Activated T-helper 2 cell treated with anti-CD3 and anti-CD28 coated beads, Interferon-gamma antibody, Interleukin-2, Interleukin-4, amounts not matched to agents 10 μg/mL and 5 μg/mL and 100 μg/mL, durations not matched to agents 14 hours and 24 hours and 36 hours (primary cell): ENCODE data around the gene SORCS2. TPM values are rescaled to one million over a fixed set of nuclear protein-coding genes. Genes with fewer than 3 reads are reported as not detected.

Experiments
- DNase-seq: peaks from one replicate; pipeline ENCODE4 v3.0.0; 2021; ENCODE audit warnings: low spot score
- H3K27ac Mint-ChIP-seq: one replicate; pipeline ENCODE4 v1.8.0; 2021; ENCODE audit warnings: mixed read lengths
- H3K27me3 Mint-ChIP-seq: one replicate; pipeline ENCODE4 v1.8.0; 2021; ENCODE audit warnings: low read depth, mixed read lengths
- H3K36me3 Mint-ChIP-seq: one replicate; pipeline ENCODE4 v1.8.0; 2021; ENCODE audit warnings: low read depth, mixed read lengths
- H3K4me1 Mint-ChIP-seq: one replicate; pipeline ENCODE4 v1.8.0; 2021; ENCODE audit warnings: low read depth, mixed read lengths
- H3K4me3 Mint-ChIP-seq: one replicate; pipeline ENCODE4 v1.8.0; 2021; ENCODE audit warnings: low read depth, mild to moderate bottlenecking, moderate library complexity, mixed read lengths
- H3K9me3 Mint-ChIP-seq: one replicate; pipeline ENCODE4 v1.8.0; 2021; ENCODE audit warnings: mixed read lengths
- intact Hi-C: fragments of 100-400 bp; cut with micrococcal nuclease; formaldehyde crosslinking; loops from one replicate; pipeline ENCODE4 v1.15.1; 2023
- total RNA-seq: library from RNA; stranded (reverse); gene quantifications from 2 replicates; pipeline ENCODE4 v1.2.3, GENCODE V29; 2022

Gene SORCS2
- total RNA-seq, 1 donor from 2014 or later: 0.02 TPM

DNA sequence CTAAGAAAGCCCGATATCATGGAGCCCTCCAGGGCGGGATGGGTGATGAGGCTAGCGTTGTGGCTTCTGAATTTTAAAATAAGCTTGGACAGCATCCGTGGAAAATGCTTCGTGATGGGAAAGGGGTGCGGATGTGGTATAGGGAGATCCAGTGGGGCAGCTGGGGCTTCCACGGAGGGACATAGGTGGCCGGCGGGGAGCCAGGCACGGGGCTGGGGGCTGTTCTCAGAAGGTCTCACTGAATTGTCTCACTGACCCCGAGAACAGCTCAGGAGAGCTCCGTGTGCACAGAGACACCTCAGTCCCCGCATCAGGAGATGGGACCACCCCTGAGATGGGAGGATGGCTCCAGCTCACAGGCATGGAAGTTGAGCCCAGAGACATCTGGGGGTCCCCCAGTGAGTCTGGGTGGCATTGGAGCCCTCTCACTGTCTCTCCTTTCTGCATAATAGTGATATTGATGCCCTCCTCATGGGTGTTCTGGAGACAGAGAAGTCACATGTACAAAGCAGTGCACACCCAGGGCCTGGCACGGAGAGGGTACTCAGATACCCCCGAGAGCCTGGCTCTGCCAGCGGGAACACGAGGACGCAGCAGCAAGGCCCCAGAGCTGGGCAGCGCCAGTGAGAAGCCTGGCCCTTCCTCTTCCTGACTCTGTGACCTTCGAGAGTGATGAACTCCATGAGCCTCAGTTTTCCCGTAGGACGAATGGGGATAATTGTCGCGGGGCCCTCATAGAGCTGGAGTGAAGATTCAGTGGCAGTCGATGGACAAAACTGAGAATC, 313.0 kb downstream of the SORCS2 start:
- DNase-seq: no peak
- Mint-ChIP-seq H3K9me3 (no peaks in the 10 kb centered on the region), H3K36me3 (no peaks in the 10 kb centered on the region), H3K27ac (no peak overlapping the region), H3K4me1 (peaks cover 2% of the 10 kb centered on the region), H3K4me3 (no peak overlapping the region), H3K27me3 (peaks cover 9% of the 10 kb centered on the region)
- intact Hi-C loops: no loop called here

DNA sequence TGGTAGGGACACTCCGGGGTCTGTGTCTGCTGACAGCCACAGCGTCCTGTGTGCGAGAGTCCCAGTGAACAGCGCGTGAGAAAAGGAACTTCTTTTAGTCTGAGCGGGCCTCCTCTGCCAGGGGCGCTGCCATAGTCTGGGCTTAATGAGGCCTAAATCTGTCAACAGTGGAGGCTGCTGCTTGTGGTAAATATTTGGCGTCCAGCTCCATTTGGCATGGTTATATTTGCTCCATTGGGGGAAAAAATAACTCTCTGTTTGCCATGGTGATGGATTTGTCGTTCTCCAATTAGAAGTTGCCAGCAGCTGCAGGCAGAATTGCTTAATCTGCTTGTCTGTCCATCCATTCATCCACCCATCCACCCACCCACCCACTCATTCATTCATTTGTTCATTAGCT, 313.8 kb downstream of the SORCS2 start:
- H3K27me3 Mint-ChIP-seq: peaks cover 13% of the 10 kb centered on the region
- H3K4me1 Mint-ChIP-seq: peaks cover 2% of the 10 kb centered on the region
- no peak overlapping the region for H3K4me3 Mint-ChIP-seq
- no peaks in the 10 kb centered on the region for H3K9me3 Mint-ChIP-seq
- no peak for DNase-seq
- H3K36me3 Mint-ChIP-seq: no peaks in the 10 kb centered on the region
- no peak overlapping the region for H3K27ac Mint-ChIP-seq
- intact Hi-C loops: no loop called here

DNA sequence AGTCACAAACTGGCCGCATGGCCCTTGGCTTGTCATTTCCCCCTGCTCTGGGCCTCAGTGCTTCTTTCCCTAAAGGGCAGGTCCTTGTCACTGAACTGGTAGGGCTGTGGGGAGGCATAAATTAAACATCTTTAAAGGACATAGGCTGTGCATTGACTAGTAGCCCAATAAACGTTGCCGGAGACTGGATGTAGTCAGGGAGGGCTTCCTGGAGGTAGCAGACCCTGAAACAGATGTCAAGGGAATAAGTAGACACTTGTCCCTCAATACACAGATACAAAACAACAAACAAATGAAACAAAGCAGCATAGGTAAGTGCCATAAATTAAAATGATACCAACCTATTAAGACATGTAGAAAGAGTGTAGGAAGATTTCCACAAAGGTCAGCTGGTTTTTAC, 314.2 kb downstream of the SORCS2 start:
- no peaks in the 10 kb centered on the region for H3K36me3 Mint-ChIP-seq
- H3K27me3 Mint-ChIP-seq: peaks cover 14% of the 10 kb centered on the region
- intact Hi-C loops: no loop called here
- H3K9me3 Mint-ChIP-seq: no peaks in the 10 kb centered on the region
- H3K4me1 Mint-ChIP-seq: peaks cover 2% of the 10 kb centered on the region
- no peak overlapping the region for H3K4me3 Mint-ChIP-seq
- no peak overlapping the region for H3K27ac Mint-ChIP-seq
- no peak for DNase-seq

DNA sequence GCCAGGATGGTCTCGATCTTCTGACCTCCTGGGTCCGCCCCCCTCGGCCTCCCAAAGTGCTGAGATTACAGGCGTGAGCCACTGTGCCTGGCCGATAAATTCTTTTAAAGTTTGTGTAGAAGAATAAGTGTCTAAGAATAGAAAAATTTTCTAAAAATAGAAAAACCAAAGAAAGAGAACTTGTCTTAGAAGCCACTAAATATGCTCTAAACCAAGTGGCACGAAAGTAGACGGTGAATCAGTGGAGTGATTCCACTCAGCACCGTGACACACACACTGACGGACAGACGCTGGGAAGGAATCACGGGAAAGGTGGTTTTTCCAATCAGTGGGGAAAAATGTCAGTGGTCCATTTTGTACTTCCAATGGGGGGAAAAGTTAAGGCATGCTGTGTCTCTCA, 315.0 kb downstream of the SORCS2 start:
- H3K9me3 Mint-ChIP-seq: no peaks in the 10 kb centered on the region
- DNase-seq: no peak
- H3K4me1 Mint-ChIP-seq: peaks cover 2% of the 10 kb centered on the region
- no peak overlapping the region for H3K27ac Mint-ChIP-seq
- intact Hi-C loops: no loop called here
- peaks cover 14% of the 10 kb centered on the region for H3K27me3 Mint-ChIP-seq
- no peak overlapping the region for H3K4me3 Mint-ChIP-seq
- no peaks in the 10 kb centered on the region for H3K36me3 Mint-ChIP-seq

DNA sequence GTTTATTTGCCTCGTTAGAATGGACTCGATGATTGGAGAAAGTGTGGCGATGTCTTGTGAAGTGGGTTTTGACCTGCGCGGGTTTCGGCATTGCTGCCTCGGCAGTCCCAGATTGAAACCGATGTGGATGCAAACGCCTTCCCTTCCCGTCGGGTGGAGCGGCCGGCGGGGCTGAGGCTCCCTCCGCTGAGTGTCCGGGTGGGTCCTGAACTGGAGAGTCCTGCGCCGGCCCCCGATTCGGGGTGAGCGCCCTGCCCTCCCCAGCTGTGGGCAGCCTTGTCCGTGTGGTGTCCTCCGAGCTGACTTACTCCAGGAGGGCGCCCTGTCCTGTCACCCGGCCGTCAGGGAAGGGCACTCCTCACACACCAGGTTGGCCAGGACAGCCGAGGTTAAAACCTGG, 317.7 kb downstream of the SORCS2 start:
- peaks cover 2% of the 10 kb centered on the region for H3K4me1 Mint-ChIP-seq
- peaks cover 14% of the 10 kb centered on the region for H3K27me3 Mint-ChIP-seq
- intact Hi-C loops: no loop called here
- no peak overlapping the region for H3K4me3 Mint-ChIP-seq
- H3K27ac Mint-ChIP-seq: no peak overlapping the region
- no peaks in the 10 kb centered on the region for H3K36me3 Mint-ChIP-seq
- no peaks in the 10 kb centered on the region for H3K9me3 Mint-ChIP-seq
- no peak for DNase-seq

DNA sequence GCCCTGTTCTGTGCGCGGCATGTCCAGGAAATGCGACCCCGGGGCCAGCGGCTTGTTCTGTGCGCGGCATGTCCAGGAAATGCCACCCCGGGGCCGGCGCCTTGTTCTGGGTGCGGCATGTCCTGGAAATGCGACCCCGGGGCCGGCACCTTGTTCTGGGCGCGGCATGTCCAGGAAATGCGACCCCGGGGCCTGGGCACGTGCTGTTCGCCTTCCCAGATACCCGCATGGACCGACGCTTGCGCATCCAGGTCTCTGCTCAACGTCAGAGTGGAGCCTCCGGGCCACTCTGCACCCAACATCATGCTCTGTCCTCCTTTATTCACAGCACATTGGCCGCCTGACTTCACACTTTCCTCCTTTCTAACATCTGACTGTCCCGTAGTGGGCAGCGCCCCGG, 318.2 kb downstream of the SORCS2 start:
- Mint-ChIP-seq H3K9me3 (no peaks in the 10 kb centered on the region), H3K27ac (no peak overlapping the region), H3K36me3 (no peaks in the 10 kb centered on the region), H3K4me1 (peaks cover 2% of the 10 kb centered on the region), H3K27me3 (peaks cover 14% of the 10 kb centered on the region), H3K4me3 (no peak overlapping the region)
- intact Hi-C loops: no loop called here
- no peak for DNase-seq

DNA sequence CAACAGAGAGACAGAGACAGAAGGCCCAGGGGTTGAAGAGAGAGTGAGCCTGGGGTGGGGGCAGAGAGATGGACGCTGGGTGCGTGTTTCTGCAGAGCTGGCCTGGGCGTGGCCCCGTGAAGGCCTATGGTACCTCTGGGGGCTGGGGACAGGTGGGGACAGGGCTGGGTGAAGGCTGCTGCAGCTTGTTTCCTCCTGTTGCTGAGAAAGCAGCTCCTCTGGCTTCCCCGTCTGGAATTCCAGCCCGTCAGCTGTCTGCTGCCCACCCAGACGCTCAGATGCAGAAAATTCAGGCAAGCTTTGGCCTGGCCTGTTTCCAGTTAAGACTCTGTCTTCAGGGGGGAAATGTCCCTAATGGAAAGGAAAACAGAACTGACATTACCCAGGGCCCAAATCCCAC, 319.2 kb downstream of the SORCS2 start:
- peaks cover 16% of the 10 kb centered on the region for H3K27me3 Mint-ChIP-seq
- no peak overlapping the region for H3K4me3 Mint-ChIP-seq
- no peaks in the 10 kb centered on the region for H3K36me3 Mint-ChIP-seq
- intact Hi-C loops: no loop called here
- H3K4me1 Mint-ChIP-seq: peaks cover 2% of the 10 kb centered on the region
- no peaks in the 10 kb centered on the region for H3K9me3 Mint-ChIP-seq
- DNase-seq: no peak
- no peak overlapping the region for H3K27ac Mint-ChIP-seq

DNA sequence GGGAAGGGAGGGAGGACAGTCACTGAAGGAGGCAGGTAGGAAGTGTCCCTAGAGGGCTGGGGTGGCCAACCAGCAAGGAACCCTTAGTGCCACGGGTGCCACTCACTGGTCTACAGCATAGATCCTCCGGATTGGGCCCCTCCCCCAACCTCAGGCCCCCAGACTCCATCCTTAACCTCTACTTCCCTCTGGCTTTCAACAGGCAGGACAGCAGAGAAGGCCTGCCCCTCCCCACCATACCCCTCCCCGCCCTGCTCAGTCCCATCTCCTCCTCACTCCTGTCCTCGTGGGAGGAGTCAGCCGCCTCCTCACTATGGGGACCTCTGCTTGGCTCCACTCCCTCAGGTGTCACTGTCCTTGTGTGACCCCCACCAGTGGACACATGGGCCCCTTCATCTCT, 320.1 kb downstream of the SORCS2 start:
- Mint-ChIP-seq H3K27me3 (peaks cover 20% of the 10 kb centered on the region), H3K36me3 (no peaks in the 10 kb centered on the region), H3K4me3 (no peak overlapping the region), H3K4me1 (peaks cover 1% of the 10 kb centered on the region), H3K9me3 (no peaks in the 10 kb centered on the region), H3K27ac (no peak overlapping the region)
- intact Hi-C loops: no loop called here
- no peak for DNase-seq

DNA sequence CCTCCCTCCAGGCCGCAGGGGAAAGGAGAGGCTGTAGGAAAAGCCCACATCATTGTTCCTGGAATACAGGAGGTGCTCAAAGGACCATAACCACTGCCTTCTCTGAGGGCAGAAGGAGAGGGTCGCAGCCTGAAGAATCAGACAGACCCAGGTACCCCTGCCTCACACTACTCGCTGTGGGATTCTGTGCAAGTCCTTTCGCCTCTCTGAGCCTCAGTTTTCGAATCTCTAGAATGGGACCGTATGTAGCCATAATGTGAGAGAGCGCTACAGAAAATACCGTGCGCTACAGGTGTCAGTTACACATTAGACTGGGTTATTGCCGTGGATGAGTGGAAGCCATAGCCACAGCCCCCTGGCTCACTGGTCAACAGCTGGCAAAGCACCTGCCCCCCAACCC, 320.6 kb downstream of the SORCS2 start:
- intact Hi-C loops: no loop called here
- Mint-ChIP-seq H3K4me1 (no peaks in the 10 kb centered on the region), H3K4me3 (no peak overlapping the region), H3K27me3 (peaks cover 19% of the 10 kb centered on the region), H3K36me3 (no peaks in the 10 kb centered on the region), H3K27ac (no peak overlapping the region), H3K9me3 (no peaks in the 10 kb centered on the region)
- DNase-seq: no peak

DNA sequence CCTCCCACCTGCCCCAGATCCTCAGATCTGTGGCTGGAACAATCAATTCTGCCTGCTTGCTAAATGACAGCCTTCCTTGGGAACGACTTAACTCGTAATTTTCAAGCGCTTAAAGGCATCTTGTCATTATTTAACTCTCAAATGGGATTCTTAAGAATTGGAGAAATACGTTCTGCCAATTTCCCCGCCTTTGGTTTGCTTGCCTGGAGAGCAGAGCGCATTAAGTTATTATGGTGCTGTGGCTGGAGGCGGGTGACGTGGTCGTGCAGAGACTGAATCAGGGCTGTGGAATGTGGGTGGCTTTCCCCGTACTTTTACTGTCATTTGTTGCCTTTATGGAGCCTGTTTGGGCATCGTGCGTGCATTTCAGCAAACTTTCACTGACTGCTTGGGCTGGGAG, 321.3 kb downstream of the SORCS2 start:
- H3K4me3 Mint-ChIP-seq: no peak overlapping the region
- H3K9me3 Mint-ChIP-seq: no peaks in the 10 kb centered on the region
- H3K27ac Mint-ChIP-seq: no peak overlapping the region
- DNase-seq: no peak
- H3K4me1 Mint-ChIP-seq: no peaks in the 10 kb centered on the region
- no peaks in the 10 kb centered on the region for H3K36me3 Mint-ChIP-seq
- intact Hi-C loops: no loop called here
- H3K27me3 Mint-ChIP-seq: peaks cover 19% of the 10 kb centered on the region

DNA sequence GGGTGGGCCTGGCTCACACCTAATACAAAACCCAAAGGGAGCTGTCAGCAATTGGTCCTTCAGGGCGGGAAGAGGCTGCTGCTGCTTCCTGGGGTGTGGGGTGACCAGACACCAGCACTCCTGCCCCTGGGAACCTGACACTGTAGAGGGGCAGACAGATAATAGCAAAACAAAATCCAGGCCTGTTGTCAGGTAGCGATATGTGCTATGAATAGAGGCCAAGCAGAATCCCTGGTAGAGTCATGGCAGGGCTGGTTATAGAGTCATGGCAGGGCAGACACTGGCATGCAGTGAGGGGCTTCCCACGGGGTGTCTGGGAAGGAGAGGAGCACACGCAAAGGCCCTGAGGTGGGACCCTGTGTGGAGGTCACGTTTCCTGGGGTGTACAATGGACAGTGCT, 321.9 kb downstream of the SORCS2 start:
- H3K27me3 Mint-ChIP-seq: peaks cover 21% of the 10 kb centered on the region
- intact Hi-C loops: no loop called here
- no peak overlapping the region for H3K27ac Mint-ChIP-seq
- H3K9me3 Mint-ChIP-seq: no peaks in the 10 kb centered on the region
- DNase-seq: no peak
- no peaks in the 10 kb centered on the region for H3K36me3 Mint-ChIP-seq
- H3K4me1 Mint-ChIP-seq: no peaks in the 10 kb centered on the region
- no peak overlapping the region for H3K4me3 Mint-ChIP-seq

DNA sequence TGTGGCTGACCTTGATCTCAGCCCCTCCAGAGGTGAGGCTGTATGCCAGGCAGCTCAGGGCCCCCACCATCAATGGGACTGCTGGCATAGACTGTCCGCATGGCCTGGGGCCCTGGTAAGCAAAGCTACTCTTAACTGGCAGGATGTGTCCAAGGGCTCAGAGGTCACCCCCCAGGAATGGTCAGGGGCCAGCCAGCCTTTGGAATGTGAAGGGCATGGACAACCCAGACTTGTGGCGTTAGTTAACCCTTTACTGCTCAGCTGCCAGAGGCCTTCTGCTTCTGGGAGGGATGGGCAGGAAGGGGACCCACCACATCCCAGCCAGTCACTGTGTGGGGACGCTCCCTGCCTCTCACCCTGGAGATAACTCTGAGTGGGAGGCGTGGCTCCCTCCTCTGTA, 322.5 kb downstream of the SORCS2 start:
- intact Hi-C loops: no loop called here
- no peak overlapping the region for H3K27ac Mint-ChIP-seq
- peaks cover 24% of the 10 kb centered on the region for H3K27me3 Mint-ChIP-seq

DNA sequence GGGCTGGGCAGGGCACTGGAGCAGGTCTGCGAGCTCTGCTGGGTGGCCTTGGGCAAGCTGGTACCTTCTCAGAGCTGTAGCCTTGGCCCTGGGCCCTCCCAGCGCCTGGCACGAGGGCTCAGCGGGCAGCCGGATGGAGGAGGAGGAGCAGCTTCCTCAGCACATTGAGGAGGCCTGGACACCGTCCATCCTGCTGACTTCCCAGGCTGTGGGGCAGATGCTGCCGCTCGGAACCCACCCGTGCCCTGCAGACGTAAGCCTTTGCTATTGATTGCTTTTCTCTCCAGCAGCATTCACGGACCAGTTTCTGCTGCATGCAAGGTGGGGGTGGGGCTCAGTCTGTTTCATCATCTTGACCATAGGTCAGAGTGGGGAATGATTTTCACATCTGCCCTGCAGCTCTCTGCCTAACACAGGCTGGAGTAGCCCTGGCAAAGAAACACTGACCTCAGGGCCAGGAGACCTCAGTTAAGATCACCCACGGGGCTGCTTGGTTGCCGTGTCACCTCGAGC, 323.1 kb downstream of the SORCS2 start:
- Mint-ChIP-seq H3K27ac (no peak overlapping the region), H3K4me1 (no peaks in the 10 kb centered on the region), H3K36me3 (no peaks in the 10 kb centered on the region), H3K4me3 (no peak overlapping the region), H3K27me3 (peaks cover 24% of the 10 kb centered on the region), H3K9me3 (no peaks in the 10 kb centered on the region)
- intact Hi-C loops: no loop called here
- no peak for DNase-seq

More for the DNA sequence above, 322.5 kb downstream of the SORCS2 start:
- Mint-ChIP-seq H3K9me3 (no peaks in the 10 kb centered on the region), H3K4me3 (no peak overlapping the region), H3K4me1 (no peaks in the 10 kb centered on the region), H3K36me3 (no peaks in the 10 kb centered on the region)
- DNase-seq: no peak
